Adrenal gland (tissue), 5 donors: Measurements from ENCODE around the gene DNAH17.

Experiments used
- CTCF ChIP-seq, 6 experiments: fragments of 450-650 bp in 4 of 6; fragments of 200-600 bp in 2 of 6; sonication (generic) in 1 of 6; IDR thresholded peaks; 1 replicate in 5 of 6; 2 replicates in 1 of 6; pipeline versions ENCODE4 v1.5.1 to v1.8.0; 2016 to 2021; ENCODE audit warnings: antibody characterized with exemption in 6 of 6, mild to moderate bottlenecking in 2 of 6, moderate library complexity in 1 of 6
- POLR2A ChIP-seq, 2 donors: fragments of 450-650 bp; IDR thresholded peaks; one replicate each; pipeline ENCODE4 v1.6.1; 2017; ENCODE audit warnings: antibody characterized with exemption in 2 of 2, mild to moderate bottlenecking in 2 of 2, moderate library complexity in 1 of 2
- donor health status: DM: no; HTN: no; CAD: no.

GRCh38 chr17:78620099-78620498 is 42.9 kb upstream of the DNAH17 start:
- TF ChIP-seq CTCF (IDR thresholded peaks at IDR 0.05) (no peak), POLR2A (IDR thresholded peaks at IDR 0.05) (no peak)
